ENCODE results near the gene RASGRF1. TPM values are rescaled to one million over a fixed set of nuclear protein-coding genes. Genes with fewer than 3 reads are reported as not detected.

RASGRF1 gene
- total and polyA plus RNA-seq, 7 donors: 0.03 to 0.05 TPM; not detected in 5

DNA sequence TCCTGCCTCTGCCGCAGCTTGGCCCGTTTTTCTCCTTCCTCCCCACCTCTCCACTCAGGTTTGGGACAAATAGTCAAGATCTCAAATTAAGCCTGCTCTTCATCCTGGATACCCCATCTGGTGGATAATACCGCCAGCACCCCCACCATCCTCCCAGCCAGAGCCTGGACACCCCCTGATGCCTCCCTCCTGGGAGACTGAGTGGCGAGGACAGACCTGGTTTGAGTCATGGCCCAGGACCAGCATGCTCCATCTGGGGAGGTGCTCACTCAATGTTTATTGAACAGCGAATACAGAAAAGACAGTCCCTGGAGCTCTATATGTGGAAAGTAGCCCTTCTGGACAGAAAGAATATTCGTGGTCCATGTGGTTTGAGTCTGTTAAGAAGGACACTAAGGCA lies 169.1 kb downstream of the RASGRF1 start:
- WGBS, 3 donors: 81 to 86% (median 84%) methylated on average over 6 of the region's 6 CpGs

DNA sequence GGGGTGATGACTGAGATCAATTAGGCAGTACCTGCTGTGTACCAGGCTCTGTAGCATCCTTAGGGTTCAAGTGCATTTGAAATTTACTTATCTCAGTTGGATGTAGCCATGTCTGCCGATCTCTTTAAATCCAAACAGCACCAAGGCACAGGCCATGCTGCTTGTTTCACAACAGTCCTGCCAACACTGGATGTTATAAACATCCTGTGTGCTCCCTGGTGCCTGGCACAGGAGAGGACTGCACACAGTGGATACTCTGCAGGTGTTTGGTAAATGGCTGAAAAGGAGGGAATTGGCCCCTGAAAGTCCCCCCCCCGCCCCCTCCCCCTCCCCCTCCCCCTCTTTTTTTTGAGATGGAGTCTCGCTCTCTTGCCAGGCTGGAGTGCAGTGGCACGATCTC lies 172.7 kb downstream of the RASGRF1 start:
- H3K27ac ChIP-seq: no peak overlapping the region

More for the DNA sequence above, 169.1 kb downstream of the RASGRF1 start:
- Histone ChIP-seq H3K4me1 (no peaks in the 10 kb centered on the region), H3K9me3 (no peaks in the 10 kb centered on the region), H3K27me3 (ENCODE audit: insufficient read depth in 3 of 3, low read length in 2 of 3) (no peaks in the 10 kb centered on the region), H3K27ac (no peak overlapping the region), H3K4me3 (no peak overlapping the region), H3K36me3 (ENCODE audit: insufficient read depth in 1 of 2, low read depth in 1 of 2) (peaks cover 6 to 78% of the 10 kb centered on the region in 2 donors)
- intact Hi-C loops (cut with DNase I): no loop called here
- TF ChIP-seq, protein P1, sequence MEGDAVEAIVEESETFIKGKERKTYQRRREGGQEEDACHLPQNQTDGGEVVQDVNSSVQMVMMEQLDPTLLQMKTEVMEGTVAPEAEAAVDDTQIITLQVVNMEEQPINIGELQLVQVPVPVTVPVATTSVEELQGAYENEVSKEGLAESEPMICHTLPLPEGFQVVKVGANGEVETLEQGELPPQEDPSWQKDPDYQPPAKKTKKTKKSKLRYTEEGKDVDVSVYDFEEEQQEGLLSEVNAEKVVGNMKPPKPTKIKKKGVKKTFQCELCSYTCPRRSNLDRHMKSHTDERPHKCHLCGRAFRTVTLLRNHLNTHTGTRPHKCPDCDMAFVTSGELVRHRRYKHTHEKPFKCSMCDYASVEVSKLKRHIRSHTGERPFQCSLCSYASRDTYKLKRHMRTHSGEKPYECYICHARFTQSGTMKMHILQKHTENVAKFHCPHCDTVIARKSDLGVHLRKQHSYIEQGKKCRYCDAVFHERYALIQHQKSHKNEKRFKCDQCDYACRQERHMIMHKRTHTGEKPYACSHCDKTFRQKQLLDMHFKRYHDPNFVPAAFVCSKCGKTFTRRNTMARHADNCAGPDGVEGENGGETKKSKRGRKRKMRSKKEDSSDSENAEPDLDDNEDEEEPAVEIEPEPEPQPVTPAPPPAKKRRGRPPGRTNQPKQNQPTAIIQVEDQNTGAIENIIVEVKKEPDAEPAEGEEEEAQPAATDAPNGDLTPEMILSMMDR (IDR thresholded peaks at IDR 0.05): no peak
- DNase-seq (no peak), ATAC-seq (no peak)

DNA sequence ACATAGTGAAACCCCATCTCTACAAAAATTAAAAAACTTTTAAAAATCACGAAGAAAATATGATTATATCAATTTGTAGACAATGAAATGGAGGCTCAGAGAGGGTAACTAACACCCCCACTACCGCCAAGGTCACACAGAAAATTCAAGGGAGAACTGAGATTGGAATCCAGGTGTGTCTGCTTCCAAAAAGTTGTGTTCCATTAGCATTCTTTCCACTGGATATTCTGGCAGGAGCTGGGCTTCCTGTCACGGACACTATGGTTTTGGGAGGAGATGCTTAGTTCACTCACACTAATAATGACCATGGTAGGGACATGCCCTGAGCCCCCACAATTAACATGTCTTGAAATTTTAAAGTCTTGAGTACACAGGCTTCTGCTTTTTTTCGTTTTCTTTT lies 174.5 kb downstream of the RASGRF1 start:
- Histone ChIP-seq H3K4me1 (no peaks in the 10 kb centered on the region), H3K4me3 (no peak overlapping the region), H3K36me3 (ENCODE audit: insufficient read depth in 1 of 2, low read depth in 1 of 2) (peaks cover 2 to 67% of the 10 kb centered on the region in 2 donors), H3K9me3 (no peaks in the 10 kb centered on the region), H3K27ac (no peak overlapping the region), H3K27me3 (ENCODE audit: insufficient read depth in 3 of 3, low read length in 2 of 3) (no peaks in the 10 kb centered on the region)
- ATAC-seq: no peak
- no peak for DNase-seq
- TF ChIP-seq, protein P1 (IDR thresholded peaks at IDR 0.05): no peak
- 78 to 87% (median 78%) methylated on average over 4 of the region's 4 CpGs for WGBS, 3 donors
- intact Hi-C loops (cut with DNase I): loop anchor here in 1 of 2 donors (10.0 kb wide), 1 partner anchor 269 kb away; no protein-coding TSS in a partner anchor

More for the DNA sequence above, 172.7 kb downstream of the RASGRF1 start:
- Histone ChIP-seq H3K4me3 (no peak overlapping the region), H3K36me3 (ENCODE audit: insufficient read depth in 1 of 2, low read depth in 1 of 2) (peaks cover 7 to 67% of the 10 kb centered on the region in 2 donors), H3K4me1 (no peaks in the 10 kb centered on the region), H3K27me3 (ENCODE audit: insufficient read depth in 3 of 3, low read length in 2 of 3) (no peaks in the 10 kb centered on the region), H3K9me3 (no peaks in the 10 kb centered on the region)
- intact Hi-C loops (cut with DNase I): loop anchor here in 1 of 2 donors (10.0 kb wide), 1 partner anchor 267 kb away; no protein-coding TSS in a partner anchor
- DNase-seq (no peak), ATAC-seq (no peak)
- TF ChIP-seq, protein P1 (IDR thresholded peaks at IDR 0.05): no peak
- 86 to 96% (median 95%) methylated on average over 2 to 4 of the region's 4 CpGs for WGBS, 3 donors

DNA sequence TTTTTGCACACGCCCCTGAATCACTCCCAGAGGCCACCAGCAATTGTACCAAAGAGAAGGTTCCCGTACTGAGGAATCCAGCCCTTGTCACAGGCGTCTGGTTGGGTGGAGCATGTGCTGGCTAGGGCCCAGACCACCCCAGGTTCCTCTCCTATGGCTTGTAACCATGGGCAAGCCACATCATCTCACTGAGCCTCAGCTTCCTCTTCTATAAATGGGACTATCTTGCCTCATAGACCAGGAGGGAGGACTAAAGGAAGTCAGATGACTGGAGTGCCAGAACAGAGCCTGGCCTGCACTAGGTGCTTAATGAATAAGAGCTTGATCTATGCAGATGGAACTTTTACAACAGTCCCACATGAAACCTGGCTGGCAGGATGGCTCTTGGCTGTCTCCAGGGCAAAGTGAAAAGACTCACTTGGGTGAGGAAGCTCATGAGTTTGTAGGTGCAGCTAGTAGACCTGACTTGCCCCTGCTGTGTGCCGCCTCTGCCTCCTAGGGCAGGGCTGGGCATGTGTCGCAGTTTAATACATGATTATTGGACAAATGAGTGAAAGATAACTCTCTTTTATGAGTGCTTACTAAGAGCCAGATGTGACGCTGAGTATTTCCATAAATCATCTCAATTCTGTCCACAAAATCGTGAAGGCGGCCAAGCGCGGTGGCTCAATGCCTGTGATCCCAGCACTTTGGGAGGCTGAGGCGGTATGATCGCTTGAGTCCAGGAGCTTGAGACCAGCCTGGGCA lies 175.1 kb downstream of the RASGRF1 start:
- no peaks in the 10 kb centered on the region for H3K27me3 ChIP-seq (ENCODE audit: insufficient read depth in 3 of 3, low read length in 2 of 3)
- no peak overlapping the region for H3K27ac ChIP-seq
- no peak overlapping the region for H3K4me3 ChIP-seq
- no peaks in the 10 kb centered on the region for H3K9me3 ChIP-seq
- H3K4me1 ChIP-seq: no peaks in the 10 kb centered on the region
- ATAC-seq (peak; percentile 42 to 72 (median 57)), DNase-seq (peak in 1 of 2 donors; percentile 64)
- H3K36me3 ChIP-seq (ENCODE audit: insufficient read depth in 1 of 2, low read depth in 1 of 2): peaks cover 2 to 67% of the 10 kb centered on the region in 2 donors
- intact Hi-C loops (cut with DNase I): loop anchor here in 1 of 2 donors (10.0 kb wide), 1 partner anchor 269 kb away; no protein-coding TSS in a partner anchor
- 68 to 80% (median 73%) methylated on average over 12 of the region's 12 CpGs for WGBS, 3 donors
- TF ChIP-seq, protein P1 (IDR thresholded peaks at IDR 0.05): no peak
